K562 (cell line): Measurements from ENCODE around the gene ERBB3. TPM values are rescaled to one million over a fixed set of nuclear protein-coding genes. Genes with fewer than 3 reads are reported as not detected.

ENCODE experiments used
- BRF1 ChIP-seq: IDR thresholded peaks from 3 replicates; pipeline ENCODE4 v1.6.1; 2011; ENCODE audit warnings: borderline replicate concordance, mild to moderate bottlenecking; ENCODE audit not compliant: insufficient read length; ENCODE audit errors: extremely low read depth
- DEAF1 ChIP-seq: fragments of 450-650 bp; formaldehyde crosslinking; IDR thresholded peaks from 2 replicates; pipeline ENCODE4 v1.4.0; 2020; ENCODE audit warnings: mild to moderate bottlenecking, moderate library complexity
- GATA2 ChIP-seq: sonication (generic); formaldehyde crosslinking; IDR thresholded peaks from 2 replicates; pipeline ENCODE4 v1.4.0; 2020; ENCODE audit warnings: mild to moderate bottlenecking, missing genetic modification reagents
- HCFC1 ChIP-seq: IDR thresholded peaks from 2 replicates; pipeline ENCODE4 v1.6.1; 2012; ENCODE audit warnings: low read depth, low read length, improper control_type of control experiment
- HMGN3 ChIP-seq: IDR thresholded peaks from 2 replicates; pipeline ENCODE4 v1.6.1; 2011; ENCODE audit warnings: borderline replicate concordance, low read depth, mild to moderate bottlenecking, mixed read lengths, low read length; ENCODE audit not compliant: insufficient read length; ENCODE audit errors: extremely low read depth
- IFI16 ChIP-seq: fragments of 250-450 bp; sonication (Bioruptor Pico); IDR thresholded peaks from 2 replicates; pipeline ENCODE4 v2.1.2; 2022; ENCODE audit warnings: mild to moderate bottlenecking, inconsistent platforms
- MLLT1 ChIP-seq, 2 experiments: fragments of 450-650 bp; IDR thresholded peaks; 2 replicates each; pipeline ENCODE4 v1.6.1; 2016
- PPARD ChIP-seq: fragments of 250-450 bp; sonication (Bioruptor Pico); IDR thresholded peaks from 2 replicates; pipeline ENCODE4 v1.8.0; 2022; ENCODE audit warnings: inconsistent platforms, mild to moderate bottlenecking, moderate library complexity
- PRDM10 ChIP-seq: fragments of 450-650 bp; IDR thresholded peaks from 2 replicates; pipeline ENCODE4 v1.6.1; 2018; ENCODE audit not compliant: partially characterized antibody
- PRMT5 ChIP-seq: sonication (generic); formaldehyde crosslinking; IDR thresholded peaks from 2 replicates; pipeline ENCODE4 v1.5.0; 2020; ENCODE audit warnings: missing genetic modification reagents
- SMARCA5 ChIP-seq: fragments of 450-650 bp; IDR thresholded peaks from 2 replicates; pipeline ENCODE4 v1.6.1; 2016
- SMARCE1 ChIP-seq: fragments of 450-650 bp; IDR thresholded peaks from 2 replicates; pipeline ENCODE4 v1.7.1; 2016; ENCODE audit warnings: mild to moderate bottlenecking
- SRF ChIP-seq, 2 experiments: fragments of 250-450, 450-650 bp in 1 of 2; sonication (Bioruptor Pico) in 1 of 2; sonication (generic) in 1 of 2; formaldehyde crosslinking; IDR thresholded peaks; 2 replicates each; pipeline versions ENCODE4 v1.5.0 to v1.5.1; 2020 to 2022; ENCODE audit warnings: mild to moderate bottlenecking in 1 of 2, missing genetic modification reagents in 1 of 2
- TCF7 ChIP-seq: sonication (generic); IDR thresholded peaks from 2 replicates; pipeline ENCODE4 v1.6.1; 2016; ENCODE audit warnings: antibody characterized with exemption, borderline replicate concordance
- TRIM24 ChIP-seq, 2 experiments: fragments of 450-650 bp; IDR thresholded peaks; 2 replicates each; pipeline ENCODE4 v1.6.1; 2016
- ZBTB26 ChIP-seq: fragments of 450-650 bp; formaldehyde crosslinking; IDR thresholded peaks from 2 replicates; pipeline ENCODE4 v1.4.0; 2022; ENCODE audit warnings: missing genetic modification characterization
- ZKSCAN8 ChIP-seq: fragments of 200-800 bp; sonication (Bioruptor generic); IDR thresholded peaks from 2 replicates; pipeline ENCODE4 v1.6.1; 2016; ENCODE audit warnings: missing genetic modification characterization, missing compliant biosample characterization
- ZNF277 ChIP-seq: fragments of 250-450 bp; sonication (Bioruptor Pico); IDR thresholded peaks from 2 replicates; pipeline ENCODE4 v1.8.0; 2022; ENCODE audit warnings: inconsistent platforms, mild to moderate bottlenecking, moderate library complexity, borderline replicate concordance
- polyA plus RNA-seq, 8 experiments: library from polyadenylated mRNA; depleted of rRNA in 4 of 8; stranded (reverse) in 5 of 8; unstranded in 3 of 8; fragments of >200 nt; fragmentation: Nextera tagmentation in 2 of 8; fragmentation: Illumina TruSeq in 1 of 8; extraction: Ambion mirVana in 2 of 8; extraction: Trizol in 1 of 8; gene quantifications; 2 replicates each; pipeline versions ENCODE4 v1.2.1 to v1.2.3, GENCODE V29; 2011 to 2014; ENCODE audit warnings: inconsistent platforms in 1 of 8, missing spikeins in 1 of 8
- total RNA-seq, 7 experiments: library from RNA; depleted of rRNA in 6 of 7; stranded (reverse); fragments of >200 nt in 6 of 7; fragmentation: Illumina TruSeq in 2 of 7; extraction: Trizol in 2 of 7; gene quantifications; 2 replicates each; pipeline versions ENCODE4 v1.2.1 to v1.2.3, GENCODE V29; 2011 to 2021; ENCODE audit warnings: low replicate concordance in 1 of 7

The ERBB3 gene
- total and polyA plus RNA-seq, 9 of the 15 experiments (the other 6 are each of a cell fraction or from before 2014, with no cell fraction given) = 1.5 to 5.4 (median 3.8) TPM

GRCh38 chr12:56079723-56080555, at the start of gene ERBB3 (continued):
- no peak for TF ChIP-seq PPARD (CRISPR knock-in tag)
- TF ChIP-seq PRDM10 = peak; percentile 88
- TF ChIP-seq MLLT1 (IDR thresholded peaks at IDR 0.05) = peak in 1 of 2 experiments; percentile 80; a peak in 2 of 4 replicates
- no peak for TF ChIP-seq ZNF277 (CRISPR knock-in tag)
- TF ChIP-seq HMGN3 = peak; percentile 77
- TF ChIP-seq ZBTB26 = no peak
- no peak for TF ChIP-seq ZKSCAN8
- TF ChIP-seq DEAF1 (CRISPR knock-in tag) = no peak
- no peak for TF ChIP-seq PRMT5 (CRISPR knock-in tag)
- TF ChIP-seq HCFC1 = peak; percentile 17; the same call in 1 of the 2 replicates
- no peak for TF ChIP-seq TCF7
- TF ChIP-seq TRIM24 (IDR thresholded peaks at IDR 0.05) = peak in 1 of 2 experiments; percentile 35; a peak in 1 of 4 replicates
- TF ChIP-seq GATA2 = no peak
- no peak for TF ChIP-seq BRF1
- TF ChIP-seq SRF (CRISPR knock-in tag; IDR thresholded peaks at IDR 0.05) = peak in 1 of 2 experiments; percentile 42; a peak in 1 of 4 replicates
- TF ChIP-seq SMARCE1 = peak; percentile 86
- TF ChIP-seq IFI16 = no peak
- TF ChIP-seq SMARCA5 = no peak
